Measurements from ENCODE around the gene KDSR. TPM values are rescaled to one million over a fixed set of nuclear protein-coding genes. Genes with fewer than 3 reads are reported as not detected.

KDSR gene
- total and polyA plus RNA-seq, 2 donors (not counting 1 experiment from before 2014, with no cell fraction given) = 6.4 to 21.1 TPM

GRCh38 chr18:63284173-63284799 is 82.7 kb downstream of the KDSR start:
- Mint-ChIP-seq H3K27ac (no peak overlapping the region), H3K9me3 (ENCODE audit: insufficient read depth) (no peaks in the 10 kb centered on the region), H3K4me1 (peaks cover 24% of the 10 kb centered on the region), H3K4me3 (no peak overlapping the region), H3K27me3 (no peaks in the 10 kb centered on the region)
- intact Hi-C loops (cut with micrococcal nuclease) = no loop called here
- peaks cover 0 to 11% of the 10 kb centered on the region in 2 experiments for H3K36me3 ChIP-seq (replicated peaks in 1 of 2; ENCODE audit: control extremely low read depth in 1 of 2, control insufficient read depth in 1 of 2, extremely low read depth in 1 of 2, insufficient read depth in 2 of 2, low read length in 1 of 2)
- ChIA-PET CTCF (interaction anchor here (1.1 to 5.6 kb wide), 5 partner anchors 10 to 127 kb away, joined by 3 to 46 read pairs (median 4); partner anchors contain the start of gene BCL2), POLR2A (interaction anchor here (0.6 to 1.4 kb wide), 4 partner anchors 7 to 122 kb away, joined by 3 to 10 read pairs (median 5); no protein-coding TSS in a partner anchor)
- peak overlapping the region; percentile 1 for H2AFZ ChIP-seq (ENCODE audit: insufficient read depth, low read depth, low read length, poor library complexity, severe bottlenecking)
- no peaks in the 10 kb centered on the region for H3K9me3 ChIP-seq (ENCODE audit: control extremely low read depth in 1 of 3, control insufficient read depth in 2 of 3, insufficient read depth in 1 of 3, low read length in 2 of 3)
- peaks cover 61 to 68% of the 10 kb centered on the region in 2 donors for H3K4me1 ChIP-seq (ENCODE audit: control insufficient read depth in 2 of 2, insufficient read depth in 2 of 2, low read length in 2 of 2)
- no peaks in the 10 kb centered on the region for H3K27me3 ChIP-seq (replicated peaks in 1 of 4; ENCODE audit: control extremely low read depth in 1 of 4, control insufficient read depth in 3 of 4, insufficient read depth in 4 of 4, low read length in 3 of 4)
- H4K20me1 ChIP-seq (ENCODE audit: control insufficient read depth, insufficient read depth, low read length, poor library complexity, severe bottlenecking) = no peaks in the 10 kb centered on the region
- H3K4me3 ChIP-seq (ENCODE audit: control extremely low read depth in 1 of 5, extremely low read depth in 1 of 5, insufficient read depth in 1 of 5, low read depth in 2 of 5, low read length in 4 of 5) = peak overlapping the region in 1 of 5 experiments; percentile 51
- ATAC-seq (ENCODE audit: low read depth) (no peak), DNase-seq (peak; percentile 25)
- TF ChIP-seq CTCF (IDR thresholded peaks at IDR 0.05) (no peak), EZH2 (IDR thresholded peaks at IDR 0.05; ENCODE audit: borderline replicate concordance, insufficient read depth, low read depth, low read length, poor library complexity, severe bottlenecking) (no peak)
- H3K9ac ChIP-seq (ENCODE audit: low read length) = peak overlapping the region; percentile 58
- H3K27ac ChIP-seq (ENCODE audit: low read length in 2 of 2) = peak overlapping the region; percentile 93 to 95
- peaks cover 100% of the 10 kb centered on the region for H3K79me2 ChIP-seq (ENCODE audit: control insufficient read depth, insufficient read depth, low read length)
- 52% methylated on average over 3 of the region's 5 CpGs for WGBS (ENCODE audit: insufficient coverage)
- peak overlapping the region; percentile 71 for H3K4me2 ChIP-seq (replicated peaks; ENCODE audit: low read depth, low read length, poor library complexity, severe bottlenecking)

Data from B cell (primary cell).